Activated T-helper 17 cell treated with anti-CD3 and anti-CD28 coated beads, Interleukin-2, amount 50 U/mL, for 72 hours (primary cell): ENCODE results near the gene TBC1D3. TPM values are rescaled to one million over a fixed set of nuclear protein-coding genes. Genes with fewer than 3 reads are reported as not detected.
"Not testable (repeated sequence)": the region's sequence is repeated elsewhere in the genome, so short reads cannot be mapped to it uniquely, and the experiment has no call there.

Source experiments
- ATAC-seq: fragments of 150-1000 bp; cut with Tn5 transposase; replicated peaks from 2 replicates; pipeline ENCODE4 v1.10.0; 2021; ENCODE audit warnings: mild to moderate bottlenecking, moderate library complexity
- H3K27ac Mint-ChIP-seq: one replicate; pipeline ENCODE4 v1.8.0; 2022; ENCODE audit warnings: mixed read lengths
- H3K27me3 Mint-ChIP-seq: one replicate; pipeline ENCODE4 v1.8.0; 2022; ENCODE audit warnings: mixed read lengths
- H3K36me3 Mint-ChIP-seq: one replicate; pipeline ENCODE4 v1.8.0; 2022; ENCODE audit warnings: low read depth, mild to moderate bottlenecking, mixed read lengths
- H3K4me1 Mint-ChIP-seq: one replicate; pipeline ENCODE4 v1.8.0; 2022; ENCODE audit warnings: mixed read lengths
- H3K4me3 Mint-ChIP-seq: one replicate; pipeline ENCODE4 v1.8.0; 2022; ENCODE audit warnings: mild to moderate bottlenecking, mixed read lengths
- H3K9me3 Mint-ChIP-seq: one replicate; pipeline ENCODE4 v1.8.0; 2022; ENCODE audit warnings: mixed read lengths
- total RNA-seq, 2 donors: library from RNA; stranded (reverse); gene quantifications; one replicate each; pipeline ENCODE4 v1.2.3, GENCODE V29; 2022

Gene TBC1D3
- 1 to 10 TPM in 1 of 2 donors, not detected in 1; 7.9 TPM for total RNA-seq

DNA sequence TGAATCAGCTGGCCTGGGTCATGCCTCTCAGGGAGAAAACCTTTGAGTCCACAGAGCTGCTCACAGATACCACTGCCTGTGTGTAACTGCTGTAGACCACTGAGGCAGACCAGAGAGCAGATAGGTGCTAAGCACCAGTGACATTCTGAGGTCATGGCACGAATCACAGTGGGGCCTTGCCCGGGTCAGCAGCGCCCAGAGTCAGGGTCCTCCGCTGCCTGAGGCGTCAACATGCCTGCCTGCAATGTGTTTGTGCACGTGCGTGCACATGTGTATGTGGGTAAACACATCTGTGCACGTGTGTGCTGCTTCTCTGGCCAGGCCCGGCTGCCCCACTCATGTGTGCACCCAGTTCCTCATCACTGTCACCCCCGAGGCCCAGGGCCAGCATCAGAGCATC lies at the start of gene TBC1D3:
TSS of gene TBC1D3 (minus strand) at position 101 of the 400 bp plus-strand sequence. CDS start 1,526 bp downstream, outside the sequence.
- not testable (repeated sequence) for H3K4me1 Mint-ChIP-seq, H3K27ac Mint-ChIP-seq, H3K27me3 Mint-ChIP-seq, ATAC-seq, H3K4me3 Mint-ChIP-seq, H3K9me3 Mint-ChIP-seq, H3K36me3 Mint-ChIP-seq

GRCh38 chr17:38232790-38233189 lies 40.4 kb upstream of the TBC1D3 start:
- H3K9me3 Mint-ChIP-seq, H3K36me3 Mint-ChIP-seq, H3K27ac Mint-ChIP-seq, H3K4me3 Mint-ChIP-seq, H3K27me3 Mint-ChIP-seq, H3K4me1 Mint-ChIP-seq: not testable (repeated sequence)
- ATAC-seq, result peak; percentile 65

GRCh38 chr17:38225844-38226495 lies 33.6 kb upstream of the TBC1D3 start:
- not testable (repeated sequence) for H3K4me3 Mint-ChIP-seq, H3K4me1 Mint-ChIP-seq, H3K27me3 Mint-ChIP-seq, H3K9me3 Mint-ChIP-seq, ATAC-seq, H3K27ac Mint-ChIP-seq, H3K36me3 Mint-ChIP-seq

- not testable (repeated sequence) for H3K27ac Mint-ChIP-seq, H3K4me3 Mint-ChIP-seq, H3K4me1 Mint-ChIP-seq, H3K36me3 Mint-ChIP-seq, H3K9me3 Mint-ChIP-seq, H3K27me3 Mint-ChIP-seq
- peak; percentile 63 for ATAC-seq
Observed at GRCh38 chr17:38220867-38221266, 28.5 kb upstream of the TBC1D3 start.

- H3K4me1 Mint-ChIP-seq, H3K27me3 Mint-ChIP-seq, ATAC-seq, H3K4me3 Mint-ChIP-seq, H3K9me3 Mint-ChIP-seq, H3K27ac Mint-ChIP-seq, H3K36me3 Mint-ChIP-seq: not testable (repeated sequence)
Observed at GRCh38 chr17:38200271-38200670, 7.9 kb upstream of the TBC1D3 start.

DNA sequence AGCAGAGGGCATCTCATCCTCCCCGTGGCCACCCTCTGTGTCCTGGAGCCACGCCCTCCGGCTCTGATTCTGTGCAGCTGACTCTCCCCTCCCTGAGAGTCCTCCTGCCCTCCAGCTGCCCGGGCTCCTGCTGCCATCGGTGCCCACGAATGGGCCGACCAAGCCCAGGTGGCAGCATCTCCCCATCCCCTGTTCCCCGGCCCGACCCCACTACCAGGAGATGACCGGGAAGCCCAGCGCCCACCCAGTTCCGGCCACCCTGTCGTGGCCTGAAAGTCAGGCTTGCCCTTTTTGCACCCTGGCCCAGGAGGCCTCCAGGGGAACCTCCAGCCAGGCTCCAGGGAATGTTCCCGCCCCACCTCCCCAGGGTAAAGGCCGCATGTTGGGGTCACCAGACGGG lies 57.5 kb downstream of the TBC1D3 start:
- H3K4me1 Mint-ChIP-seq, H3K4me3 Mint-ChIP-seq, H3K9me3 Mint-ChIP-seq, H3K27me3 Mint-ChIP-seq, ATAC-seq, H3K36me3 Mint-ChIP-seq, H3K27ac Mint-ChIP-seq: not testable (repeated sequence)

Other genes starting within 250 kb of the TBC1D3 start
- 10 to 100 TPM in 1 of 2 donors, under 1 TPM in 1; 0.41 to 38.1 TPM for gene TBC1D3L, start 203.5 kb downstream of the TBC1D3 start, total RNA-seq
- gene TBC1D3D, start 188.6 kb downstream of the TBC1D3 start, total RNA-seq, result 1 to 10 TPM in 1 of 2 donors, under 1 TPM in 1; 0.85 to 3.7 TPM
- gene TBC1D3C, start 123.9 kb downstream of the TBC1D3 start, total RNA-seq, result not detected
- not detected for gene TBC1D3E, start 64.6 kb downstream of the TBC1D3 start, total RNA-seq
- gene MRPL45, start 104.6 kb upstream of the TBC1D3 start, total RNA-seq, result 10 to 100 TPM; 52.4 to 66.0 TPM
- under 1 TPM in 1 of 2 donors, not detected in 1; 0.26 TPM for gene GPR179, start 151.4 kb upstream of the TBC1D3 start, total RNA-seq
- gene SOCS7, start 159.3 kb upstream of the TBC1D3 start, total RNA-seq, result 10 to 100 TPM; 20.8 to 24.4 TPM
- gene ARHGAP23, start 235.9 kb upstream of the TBC1D3 start, total RNA-seq, result 1 to 10 TPM in 1 of 2 donors, under 1 TPM in 1; 0.69 to 2.2 TPM